ENCODE data around the gene ZNF254. TPM values are rescaled to one million over a fixed set of nuclear protein-coding genes. Genes with fewer than 3 reads are reported as not detected.
"Not testable (repeated sequence)": the region's sequence is repeated elsewhere in the genome, so short reads cannot be mapped to it uniquely, and the experiment has no call there.

ZNF254 gene
- total RNA-seq = 10 to 100 TPM; 61.1 to 85.4 (median 64.9) TPM

- DNase-seq = peak; percentile 96 to 97
- TF ChIP-seq CTCF (IDR thresholded peaks at IDR 0.05) (no peak), POLR2A (IDR thresholded peaks at IDR 0.05) (peak in 1 of 2 donors; percentile 93)
These were observed at the start of gene ZNF254 for GRCh38 chr19:24086974-24087595. TSS of gene ZNF254 (plus strand) at chr19:24087187. CDS start at chr19:24087308, 121 bp downstream.

GRCh38 chr19:24040621-24041020 is 46.4 kb upstream of the ZNF254 start:
- H3K27ac ChIP-seq = no peak overlapping the region
- intact Hi-C loops (cut with DNase I) = no loop called here
- peaks cover 5 to 16% of the 10 kb centered on the region in 2 donors for H3K36me3 ChIP-seq
- no peak for TF ChIP-seq CTCF (IDR thresholded peaks at IDR 0.05)
- TF ChIP-seq POLR2A (IDR thresholded peaks at IDR 0.05) = no peak
- no peaks in the 10 kb centered on the region for H3K9me3 ChIP-seq
- no peaks in the 10 kb centered on the region for H3K27me3 ChIP-seq
- DNase-seq = no peak
- H3K4me3 ChIP-seq (replicated peaks in 1 of 3) = no peak overlapping the region
- peaks cover 19 to 31% of the 10 kb centered on the region in 2 donors for H3K4me1 ChIP-seq
- 96 to 98% methylated on average over 3 of the region's 3 CpGs for WGBS, 2 donors

More at GRCh38 chr19:24086974-24087595, at the start of gene ZNF254:
- Histone ChIP-seq H3K9me3 (no peaks in the 10 kb centered on the region), H3K27me3 (no peaks in the 10 kb centered on the region), H3K27ac (peak within 1 kb of the TSS; percentile 73 to 91 (median 84)), H3K36me3 (no peaks in the 10 kb centered on the region), H3K4me1 (peaks cover 10 to 18% of the 10 kb centered on the region in 2 donors), H3K4me3 (replicated peaks in 1 of 3) (peak within 1 kb of the TSS; percentile 53 to 84 (median 83))
- intact Hi-C loops (cut with DNase I) = no loop called here
- 0% methylated on average over 11 to 14 of the region's 23 CpGs for WGBS, 2 donors

GRCh38 chr19:24041326-24041725 is 45.7 kb upstream of the ZNF254 start:
- H3K27me3 ChIP-seq; H3K9me3 ChIP-seq; intact Hi-C loops (cut with DNase I); H3K4me3 ChIP-seq (replicated peaks in 1 of 3); H3K27ac ChIP-seq; DNase-seq: not testable (repeated sequence)
- Histone ChIP-seq H3K36me3 (peaks cover 6 to 19% of the 10 kb centered on the region in 2 donors), H3K4me1 (peaks cover 12 to 24% of the 10 kb centered on the region in 2 donors)
- WGBS, 2 donors = 95 to 100% methylated on average over 2 to 7 of the region's 32 CpGs

- H3K36me3 ChIP-seq = peaks cover 43 to 45% of the 10 kb centered on the region in 2 donors
- no peak for DNase-seq
- H3K27me3 ChIP-seq = no peaks in the 10 kb centered on the region
- 94% methylated on average over 1 of the region's 1 CpG for WGBS, 2 donors
- no peak overlapping the region for H3K27ac ChIP-seq
- H3K9me3 ChIP-seq = no peaks in the 10 kb centered on the region
- H3K4me3 ChIP-seq (replicated peaks in 1 of 3) = no peak overlapping the region
- TF ChIP-seq CTCF (IDR thresholded peaks at IDR 0.05) = no peak
- TF ChIP-seq POLR2A (IDR thresholded peaks at IDR 0.05) = no peak
- H3K4me1 ChIP-seq = no peaks in the 10 kb centered on the region
- intact Hi-C loops (cut with DNase I) = no loop called here
These were observed 40.4 kb upstream of the ZNF254 start for GRCh38 chr19:24046550-24046949.

- TF ChIP-seq POLR2A (IDR thresholded peaks at IDR 0.05) = no peak
- TF ChIP-seq CTCF (IDR thresholded peaks at IDR 0.05) = no peak
- Histone ChIP-seq H3K4me3 (replicated peaks in 1 of 3) (no peak overlapping the region), H3K36me3 (peaks cover 59 to 62% of the 10 kb centered on the region in 2 donors), H3K9me3 (no peaks in the 10 kb centered on the region), H3K27ac (no peak overlapping the region), H3K4me1 (no peaks in the 10 kb centered on the region), H3K27me3 (no peaks in the 10 kb centered on the region)
- intact Hi-C loops (cut with DNase I) = no loop called here
- WGBS, 2 donors = 95 to 98% methylated on average over 7 to 10 of the region's 10 CpGs
- no peak for DNase-seq
These were observed 38.7 kb upstream of the ZNF254 start for GRCh38 chr19:24048261-24048660.
